ENCODE data around the gene SUSD5. TPM values are rescaled to one million over a fixed set of nuclear protein-coding genes. Genes with fewer than 3 reads are reported as not detected.

Gene SUSD5
- total and polyA plus RNA-seq, 12 donors: 0.16 to 2.0 (median 1.1) TPM

DNA sequence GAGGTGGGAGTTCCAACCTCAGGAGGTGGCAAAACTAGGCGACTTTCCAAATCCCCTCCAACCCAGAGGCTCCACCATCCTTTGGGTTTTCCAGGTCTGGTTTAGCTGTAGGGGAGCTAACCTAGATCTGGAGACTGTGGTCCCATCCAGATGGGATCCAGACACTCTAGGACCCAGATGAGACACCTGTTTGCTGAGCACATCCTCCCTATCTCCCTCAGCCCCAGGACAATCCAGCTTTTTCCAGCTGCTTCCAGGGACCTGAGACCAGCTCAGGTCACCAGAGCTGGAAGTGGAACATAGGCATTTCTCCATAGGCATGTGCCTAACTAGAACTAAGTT lies 86.6 kb downstream of the SUSD5 start:
- Histone ChIP-seq H3K9me3 (replicated peaks in 1 of 3) (no peaks in the 10 kb centered on the region), H3K27ac (no peak overlapping the region), H3K4me1 (replicated peaks in 1 of 2) (no peaks in the 10 kb centered on the region), H3K36me3 (replicated peaks in 1 of 2) (peaks cover 0 to 64% of the 10 kb centered on the region in 2 donors), H3K27me3 (no peaks in the 10 kb centered on the region), H3K4me3 (no peak overlapping the region)
- WGBS, 4 donors: 81 to 88% (median 86%) methylated on average over 1 of the region's 1 CpG; no CpG with 5 or more reads in 1 of the 4 donors
- DNase-seq: no peak
- TF ChIP-seq, protein P1, sequence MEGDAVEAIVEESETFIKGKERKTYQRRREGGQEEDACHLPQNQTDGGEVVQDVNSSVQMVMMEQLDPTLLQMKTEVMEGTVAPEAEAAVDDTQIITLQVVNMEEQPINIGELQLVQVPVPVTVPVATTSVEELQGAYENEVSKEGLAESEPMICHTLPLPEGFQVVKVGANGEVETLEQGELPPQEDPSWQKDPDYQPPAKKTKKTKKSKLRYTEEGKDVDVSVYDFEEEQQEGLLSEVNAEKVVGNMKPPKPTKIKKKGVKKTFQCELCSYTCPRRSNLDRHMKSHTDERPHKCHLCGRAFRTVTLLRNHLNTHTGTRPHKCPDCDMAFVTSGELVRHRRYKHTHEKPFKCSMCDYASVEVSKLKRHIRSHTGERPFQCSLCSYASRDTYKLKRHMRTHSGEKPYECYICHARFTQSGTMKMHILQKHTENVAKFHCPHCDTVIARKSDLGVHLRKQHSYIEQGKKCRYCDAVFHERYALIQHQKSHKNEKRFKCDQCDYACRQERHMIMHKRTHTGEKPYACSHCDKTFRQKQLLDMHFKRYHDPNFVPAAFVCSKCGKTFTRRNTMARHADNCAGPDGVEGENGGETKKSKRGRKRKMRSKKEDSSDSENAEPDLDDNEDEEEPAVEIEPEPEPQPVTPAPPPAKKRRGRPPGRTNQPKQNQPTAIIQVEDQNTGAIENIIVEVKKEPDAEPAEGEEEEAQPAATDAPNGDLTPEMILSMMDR (IDR thresholded peaks at IDR 0.05): no peak
- TF ChIP-seq POLR2A (IDR thresholded peaks at IDR 0.05): no peak
- intact Hi-C loops (cut with DNase I): loop anchor here in 1 of 2 donors (5.0 kb wide), 1 partner anchor 240 kb away; no protein-coding TSS in a partner anchor

DNA sequence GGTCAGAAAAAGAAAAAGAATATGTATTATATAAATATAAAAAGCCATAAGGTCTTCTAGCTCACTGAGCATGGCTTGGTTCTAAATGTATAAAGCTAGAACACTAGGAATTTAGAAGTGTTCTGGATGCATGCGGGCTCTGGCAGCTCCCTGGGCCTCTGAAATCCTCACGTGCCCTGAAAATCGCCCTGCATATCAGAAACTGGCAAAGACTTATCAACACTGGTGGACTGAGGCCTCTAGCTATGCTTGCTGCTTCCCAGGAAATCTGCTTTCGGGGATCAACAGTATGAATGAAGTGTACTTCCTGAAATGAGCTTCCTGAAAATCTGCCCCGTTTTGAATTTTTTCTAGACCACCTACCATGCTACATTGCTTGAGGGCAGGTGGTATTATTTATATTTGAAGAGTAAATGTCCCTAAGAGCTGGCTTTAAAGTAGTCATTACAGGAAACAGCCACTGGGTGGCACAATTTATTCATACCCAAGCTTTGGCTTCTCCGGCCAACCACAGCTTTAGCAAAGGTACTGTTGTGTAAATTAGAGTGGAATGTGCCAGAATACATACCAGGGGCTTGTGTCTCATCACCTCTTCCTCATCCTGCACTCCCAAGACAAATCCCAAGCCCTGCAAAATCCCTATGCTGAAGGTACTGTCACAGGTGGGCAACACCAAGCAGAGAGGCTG lies 87.1 kb downstream of the SUSD5 start:
- Histone ChIP-seq H3K4me1 (replicated peaks in 1 of 2) (no peaks in the 10 kb centered on the region), H3K27me3 (no peaks in the 10 kb centered on the region), H3K9me3 (replicated peaks in 1 of 3) (no peaks in the 10 kb centered on the region), H3K27ac (no peak overlapping the region), H3K36me3 (replicated peaks in 1 of 2) (peaks cover 0 to 69% of the 10 kb centered on the region in 2 donors), H3K4me3 (no peak overlapping the region)
- peak; percentile 42 to 74 (median 50) for DNase-seq
- no peak for TF ChIP-seq POLR2A (IDR thresholded peaks at IDR 0.05)
- TF ChIP-seq, protein P1 (IDR thresholded peaks at IDR 0.05): peak; percentile 66 to 77 (median 72)
- 15 to 32% (median 25%) methylated on average over 6 of the region's 6 CpGs for WGBS, 4 donors
- intact Hi-C loops (cut with DNase I): loop anchor here in 1 of 2 donors (5.0 kb wide), 1 partner anchor 241 kb away; no protein-coding TSS in a partner anchor

DNA sequence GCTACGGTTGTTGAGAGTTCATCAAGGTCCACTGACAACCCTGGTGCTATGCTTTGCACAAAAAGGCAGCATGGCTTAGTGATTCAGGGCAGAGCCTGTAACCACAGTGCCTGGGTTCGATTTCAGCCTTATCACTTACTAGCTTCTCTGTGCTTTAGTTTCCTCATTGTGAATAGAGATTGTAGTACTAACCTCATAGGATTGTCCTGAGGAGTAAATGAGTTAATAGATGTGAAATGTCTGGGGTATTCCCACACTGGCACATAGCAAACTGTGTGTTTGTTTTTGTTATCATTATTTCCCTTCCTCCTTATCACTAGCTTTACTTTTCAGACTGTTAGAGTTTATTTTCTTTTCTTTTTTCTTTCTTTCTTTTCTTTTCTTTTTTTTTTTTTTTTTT lies 88.5 kb downstream of the SUSD5 start:
- intact Hi-C loops (cut with DNase I): loop anchor here in 1 of 2 donors (5.0 kb wide), 1 partner anchor 242 kb away; no protein-coding TSS in a partner anchor
- WGBS, 4 donors: 65 to 76% (median 70%) methylated on average over 2 of the region's 2 CpGs
- TF ChIP-seq, protein P1 (IDR thresholded peaks at IDR 0.05): no peak
- no peak for TF ChIP-seq POLR2A (IDR thresholded peaks at IDR 0.05)
- Histone ChIP-seq H3K27ac (no peak overlapping the region), H3K36me3 (replicated peaks in 1 of 2) (peaks cover 0 to 76% of the 10 kb centered on the region in 2 donors), H3K9me3 (replicated peaks in 1 of 3) (no peaks in the 10 kb centered on the region), H3K27me3 (no peaks in the 10 kb centered on the region), H3K4me1 (replicated peaks in 1 of 2) (no peaks in the 10 kb centered on the region), H3K4me3 (no peak overlapping the region)
- DNase-seq: no peak

DNA sequence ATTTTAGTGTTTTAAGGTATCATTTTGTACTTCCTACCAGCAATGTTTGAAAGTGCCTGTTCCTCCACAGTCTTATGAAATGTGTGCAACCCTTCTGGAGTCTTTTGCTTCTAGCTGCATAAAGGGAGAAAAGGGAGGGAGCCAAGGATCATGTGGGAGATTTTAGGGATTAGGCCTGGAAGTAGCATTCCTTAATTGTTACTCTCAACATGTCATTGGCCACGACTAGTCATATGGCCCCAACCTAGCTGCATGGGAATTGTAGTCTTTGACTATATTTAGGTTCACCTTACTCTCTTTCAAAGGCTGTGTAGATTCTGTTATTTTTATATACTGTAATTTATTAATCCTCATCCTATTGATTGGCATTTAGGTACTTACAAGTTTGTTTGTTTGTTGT lies 89.9 kb downstream of the SUSD5 start:
- 50 to 70% (median 56%) methylated on average over 1 of the region's 1 CpG for WGBS, 4 donors
- Histone ChIP-seq H3K27me3 (no peaks in the 10 kb centered on the region), H3K36me3 (replicated peaks in 1 of 2) (peaks cover 0 to 74% of the 10 kb centered on the region in 2 donors), H3K4me3 (no peak overlapping the region), H3K9me3 (replicated peaks in 1 of 3) (no peaks in the 10 kb centered on the region), H3K27ac (no peak overlapping the region), H3K4me1 (replicated peaks in 1 of 2) (no peaks in the 10 kb centered on the region)
- TF ChIP-seq, protein P1 (IDR thresholded peaks at IDR 0.05): no peak
- TF ChIP-seq POLR2A (IDR thresholded peaks at IDR 0.05): no peak
- intact Hi-C loops (cut with DNase I): loop anchor here in 1 of 2 donors (5.0 kb wide), 1 partner anchor 249 kb away; no protein-coding TSS in a partner anchor
- DNase-seq: no peak

Measured in adrenal gland (tissue), 12 donors.